ENCODE data around the gene NT5DC4.

The NT5DC4 gene

GRCh38 chr2:112765251-112765650 lies 44.4 kb downstream of the NT5DC4 start:
- peak; percentile 30 for DNase-seq
- no peaks in the 10 kb centered on the region for H3F3A ChIP-seq (ENCODE audit: insufficient read depth, low read length)
- H3K9me3 ChIP-seq (replicated peaks; ENCODE audit: insufficient read depth, low read length): no peaks in the 10 kb centered on the region
- H3K79me2 ChIP-seq (ENCODE audit: low read length): peaks cover 36% of the 10 kb centered on the region
- peak overlapping the region; percentile 39; the same call in 1 of the 2 replicates for H3K27ac ChIP-seq (ENCODE audit: low read length)
- H3K9ac ChIP-seq (ENCODE audit: low read length): peak overlapping the region; percentile 53
- H3K4me2 ChIP-seq (ENCODE audit: low read depth, low read length): peak overlapping the region; percentile 84
- no peak for TF ChIP-seq CTCF (IDR thresholded peaks at IDR 0.05; ENCODE audit: low read length)
- no peak for TF ChIP-seq EZH2phosphoT487 (IDR thresholded peaks at IDR 0.05; ENCODE audit: low read length)
- TF ChIP-seq EZH2 (optimal IDR thresholded peaks at IDR 0.05; ENCODE audit: low read depth, low read length): no peak
- peaks cover 16% of the 10 kb centered on the region; the same call in 1 of the 2 replicates for H3K4me1 ChIP-seq (ENCODE audit: low read length)
- H3K36me3 ChIP-seq (replicated peaks; ENCODE audit: insufficient read depth, low read length): peaks cover 2% of the 10 kb centered on the region
- peak overlapping the region; percentile 61 for H2AFZ ChIP-seq (ENCODE audit: low read length)
- no peaks in the 10 kb centered on the region for H3K27me3 ChIP-seq (replicated peaks; ENCODE audit: insufficient read depth, low read length)
- no peaks in the 10 kb centered on the region for H4K20me1 ChIP-seq (ENCODE audit: insufficient read depth, low read length)
- peak overlapping the region; percentile 94 for H3K4me3 ChIP-seq (ENCODE audit: low read length)
- no peaks in the 10 kb centered on the region for H3K9me2 ChIP-seq (replicated peaks; ENCODE audit: insufficient read depth, low read length)

GRCh38 chr2:112767693-112768330 lies 47.0 kb downstream of the NT5DC4 start:
- Histone ChIP-seq H3K4me3 (ENCODE audit: low read length) (peak overlapping the region; percentile 8; the same call in 1 of the 2 replicates), H3K27ac (ENCODE audit: low read length) (peak overlapping the region; percentile 12; the same call in 1 of the 2 replicates), H3K9ac (ENCODE audit: low read length) (no peak overlapping the region), H4K20me1 (ENCODE audit: insufficient read depth, low read length) (no peaks in the 10 kb centered on the region), H2AFZ (ENCODE audit: low read length) (peak overlapping the region; percentile 47), H3K4me1 (ENCODE audit: low read length) (peaks cover 16% of the 10 kb centered on the region; the same call in 1 of the 2 replicates), H3K79me2 (ENCODE audit: low read length) (peaks cover 16% of the 10 kb centered on the region), H3K9me3 (replicated peaks; ENCODE audit: insufficient read depth, low read length) (no peaks in the 10 kb centered on the region), H3F3A (ENCODE audit: insufficient read depth, low read length) (no peaks in the 10 kb centered on the region), H3K9me2 (replicated peaks; ENCODE audit: insufficient read depth, low read length) (no peaks in the 10 kb centered on the region), H3K36me3 (replicated peaks; ENCODE audit: insufficient read depth, low read length) (no peaks in the 10 kb centered on the region), H3K27me3 (replicated peaks; ENCODE audit: insufficient read depth, low read length) (no peaks in the 10 kb centered on the region), H3K4me2 (ENCODE audit: low read depth, low read length) (peak overlapping the region; percentile 37; the same call in 1 of the 2 replicates)
- DNase-seq: peak; percentile 52
- TF ChIP-seq CTCF (IDR thresholded peaks at IDR 0.05; ENCODE audit: low read length) (no peak), EZH2phosphoT487 (IDR thresholded peaks at IDR 0.05; ENCODE audit: low read length) (no peak), EZH2 (optimal IDR thresholded peaks at IDR 0.05; ENCODE audit: low read depth, low read length) (no peak)

GRCh38 chr2:112768432-112768831 lies 47.6 kb downstream of the NT5DC4 start:
- Histone ChIP-seq H3K9ac (ENCODE audit: low read length) (no peak overlapping the region), H3K4me3 (ENCODE audit: low read length) (no peak overlapping the region), H3F3A (ENCODE audit: insufficient read depth, low read length) (no peaks in the 10 kb centered on the region), H3K4me1 (ENCODE audit: low read length) (peaks cover 11% of the 10 kb centered on the region; the same call in 1 of the 2 replicates), H3K27ac (ENCODE audit: low read length) (no peak overlapping the region), H3K9me3 (replicated peaks; ENCODE audit: insufficient read depth, low read length) (no peaks in the 10 kb centered on the region), H3K4me2 (ENCODE audit: low read depth, low read length) (peak overlapping the region; percentile 37; the same call in 1 of the 2 replicates), H2AFZ (ENCODE audit: low read length) (no peak overlapping the region), H4K20me1 (ENCODE audit: insufficient read depth, low read length) (no peaks in the 10 kb centered on the region), H3K9me2 (replicated peaks; ENCODE audit: insufficient read depth, low read length) (no peaks in the 10 kb centered on the region), H3K36me3 (replicated peaks; ENCODE audit: insufficient read depth, low read length) (no peaks in the 10 kb centered on the region), H3K27me3 (replicated peaks; ENCODE audit: insufficient read depth, low read length) (no peaks in the 10 kb centered on the region), H3K79me2 (ENCODE audit: low read length) (peaks cover 10% of the 10 kb centered on the region)
- TF ChIP-seq EZH2phosphoT487 (IDR thresholded peaks at IDR 0.05; ENCODE audit: low read length) (no peak), CTCF (IDR thresholded peaks at IDR 0.05; ENCODE audit: low read length) (no peak), EZH2 (optimal IDR thresholded peaks at IDR 0.05; ENCODE audit: low read depth, low read length) (no peak)
- DNase-seq: no peak

Measured in MM.1S (cell line).